Stimulated activated CD4-positive, alpha-beta T cell treated with anti-CD3 and anti-CD28 coated beads, TNF-alpha, amount 100 ng/mL, for 24 hours (primary cell): ENCODE measurements around the gene DLX2.

Experiments
- DNase-seq, 3 experiments: peaks; one replicate each; pipeline ENCODE4 v3.0.0-alpha.2; 2020; ENCODE audit warnings: low read depth in 3 of 3

DLX2 gene

GRCh38 chr2:172107690-172108586, 5.2 kb upstream of the DLX2 start:
- DNase-seq, result no peak

- DNase-seq, result no peak
Measured at GRCh38 chr2:172106108-172106961, 3.6 kb upstream of the DLX2 start.

GRCh38 chr2:172105471-172106107, 2.9 kb upstream of the DLX2 start:
- DNase-seq, result no peak

- peak in 1 of 3 experiments; percentile 67 for DNase-seq
Measured at GRCh38 chr2:172103471-172104272, 972 bp upstream of the DLX2 start.

GRCh38 chr2:172101821-172102390, 794 bp downstream of the DLX2 start:
- DNase-seq, result no peak

GRCh38 chr2:172100935-172101820, 1.5 kb downstream of the DLX2 start:
- no peak for DNase-seq

GRCh38 chr2:172100080-172100934, 2.4 kb downstream of the DLX2 start:
- DNase-seq, result no peak

- DNase-seq, result no peak
Measured at GRCh38 chr2:172099472-172100079, 3.1 kb downstream of the DLX2 start.

- no peak for DNase-seq
Measured at GRCh38 chr2:172098650-172099471, 3.8 kb downstream of the DLX2 start.

- DNase-seq, result no peak
Measured at GRCh38 chr2:172098287-172098649, 4.4 kb downstream of the DLX2 start.

GRCh38 chr2:172097557-172098131, 5.1 kb downstream of the DLX2 start:
- DNase-seq, result no peak

- DNase-seq, result no peak
Measured at GRCh38 chr2:172096626-172097547, 5.8 kb downstream of the DLX2 start.

- DNase-seq, result no peak
Measured at GRCh38 chr2:172095905-172096625, 6.6 kb downstream of the DLX2 start.

- DNase-seq, result peak in 1 of 3 experiments; percentile 56
Measured at GRCh38 chr2:172095146-172095904, 7.4 kb downstream of the DLX2 start.
